ENCODE data around the gene CLIC4.
"Not testable (repeated sequence)": the region's sequence is repeated elsewhere in the genome, so short reads cannot be mapped to it uniquely, and the experiment has no call there.

The CLIC4 gene

GRCh38 chr1:24717887-24718650 lies 27.2 kb upstream of the CLIC4 start:
- DNase-seq (ENCODE audit: low read depth) = no peak

- no peak for DNase-seq (ENCODE audit: low read depth)
Measured at GRCh38 chr1:24720152-24720551, 25.1 kb upstream of the CLIC4 start.

- no peak for DNase-seq (ENCODE audit: low read depth)
Measured at GRCh38 chr1:24721533-24721932, 23.7 kb upstream of the CLIC4 start.

GRCh38 chr1:24722073-24723035 lies 22.9 kb upstream of the CLIC4 start:
- not testable (repeated sequence) for DNase-seq (ENCODE audit: low read depth)

GRCh38 chr1:24724345-24725208 lies 20.7 kb upstream of the CLIC4 start:
- DNase-seq (ENCODE audit: low read depth) = no peak

GRCh38 chr1:24725209-24725651 lies 20.0 kb upstream of the CLIC4 start:
- no peak for DNase-seq (ENCODE audit: low read depth)

- no peak for DNase-seq (ENCODE audit: low read depth)
Measured at GRCh38 chr1:24726741-24727140, 18.5 kb upstream of the CLIC4 start.

GRCh38 chr1:24727501-24728216 lies 17.6 kb upstream of the CLIC4 start:
- DNase-seq (ENCODE audit: low read depth) = peak; percentile 76

DNA sequence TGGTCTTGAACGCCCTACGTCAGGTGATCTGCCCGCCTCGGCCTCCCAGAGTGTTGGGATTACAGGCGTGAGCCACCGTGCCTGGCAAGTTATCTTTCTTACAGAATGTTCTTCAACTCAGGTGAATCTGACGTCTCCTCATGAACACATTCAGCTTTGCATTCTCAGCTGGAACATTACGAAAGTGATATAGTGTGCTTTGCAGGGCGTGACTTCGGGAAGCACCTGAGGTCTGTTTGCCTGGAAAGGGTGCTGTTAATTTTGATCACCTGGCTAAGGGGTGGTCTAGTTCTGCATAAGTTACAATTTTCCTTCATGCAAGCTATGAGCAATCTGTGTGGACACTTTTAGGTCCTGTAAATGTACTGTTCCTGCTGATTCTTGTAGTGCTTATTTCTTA lies 16.3 kb upstream of the CLIC4 start:
- no peak for DNase-seq (ENCODE audit: low read depth)

GRCh38 chr1:24732186-24732885 lies 12.9 kb upstream of the CLIC4 start:
- DNase-seq (ENCODE audit: low read depth) = no peak

DNA sequence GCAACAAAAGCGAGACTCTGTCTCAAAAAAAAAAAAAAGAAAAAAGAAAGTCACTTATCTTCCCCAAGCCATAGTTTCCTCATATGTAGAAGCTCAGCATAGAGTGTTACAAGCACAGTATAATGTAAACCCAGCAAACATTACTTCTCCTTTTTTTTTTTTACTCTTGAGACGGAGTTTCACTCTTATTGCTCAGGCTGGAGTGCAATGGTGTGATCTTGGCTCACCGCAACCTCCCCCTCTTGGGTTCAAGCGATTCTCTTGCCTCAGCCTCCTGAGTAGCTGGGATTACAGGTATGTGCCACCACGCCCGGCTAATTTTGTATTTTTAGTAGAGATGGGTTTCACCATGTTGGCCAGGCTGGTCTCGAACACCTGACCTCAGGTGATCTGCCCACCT lies 11.9 kb upstream of the CLIC4 start:
- DNase-seq (ENCODE audit: low read depth) = not testable (repeated sequence)

DNA sequence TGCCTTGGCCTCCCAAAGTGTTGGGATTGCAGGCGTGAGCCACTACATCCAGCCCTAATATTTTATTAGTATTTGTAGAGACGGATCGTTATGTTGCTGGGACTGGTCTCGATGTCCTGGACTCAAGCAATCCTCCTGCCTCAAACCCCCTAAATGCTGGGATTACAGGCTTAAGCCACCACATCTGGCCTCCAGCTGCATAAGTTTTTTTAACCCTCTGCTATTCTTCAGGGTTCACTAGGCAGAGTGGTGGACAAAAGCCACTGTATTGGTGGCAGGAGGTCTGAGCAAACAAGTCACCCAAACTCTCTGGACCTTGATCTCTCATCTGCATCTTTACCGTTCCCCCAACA lies 10.1 kb upstream of the CLIC4 start:
- DNase-seq (ENCODE audit: low read depth) = no peak

GRCh38 chr1:24735509-24736375 lies 9.5 kb upstream of the CLIC4 start:
- no peak for DNase-seq (ENCODE audit: low read depth)

- DNase-seq (ENCODE audit: low read depth) = no peak
Measured at GRCh38 chr1:24737368-24738117, 7.7 kb upstream of the CLIC4 start.

DNA sequence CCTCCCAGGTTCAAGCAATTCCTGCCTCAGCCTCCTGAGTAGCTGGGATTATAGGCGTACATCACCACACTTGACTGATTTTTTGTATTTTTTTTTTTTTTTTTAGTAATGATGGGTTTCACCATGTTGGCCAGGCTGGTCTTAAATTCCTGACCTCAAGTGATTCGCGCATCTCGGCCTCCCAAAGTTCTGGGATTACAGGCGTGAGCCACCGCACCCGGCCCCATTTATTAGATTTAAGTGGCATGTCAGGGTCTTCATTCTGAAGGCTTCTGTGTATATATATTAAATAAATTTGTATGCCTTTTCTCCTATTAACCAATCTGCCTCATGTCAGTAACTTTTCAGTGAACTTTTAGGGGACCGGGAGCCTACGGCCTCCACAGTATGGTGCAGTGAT lies 6.0 kb upstream of the CLIC4 start:
- DNase-seq (ENCODE audit: low read depth) = no peak

- DNase-seq (ENCODE audit: low read depth) = no peak
Measured at GRCh38 chr1:24742090-24742938, 2.9 kb upstream of the CLIC4 start.

GRCh38 chr1:24743404-24744211 lies 1.6 kb upstream of the CLIC4 start:
- DNase-seq (ENCODE audit: low read depth) = no peak
